ENCODE measurements around the gene PDCD6IP. TPM values are rescaled to one million over a fixed set of nuclear protein-coding genes. Genes with fewer than 3 reads are reported as not detected.
A peak's percentile ranks its signal among the peaks of the same experiment; 100 is the strongest.
"Not testable (repeated sequence)": the region's sequence is repeated elsewhere in the genome, so short reads cannot be mapped to it uniquely, and the experiment has no call there.

The PDCD6IP gene
- total and polyA plus RNA-seq, 12 donors, result 38.2 to 246 (median 116) TPM

DNA sequence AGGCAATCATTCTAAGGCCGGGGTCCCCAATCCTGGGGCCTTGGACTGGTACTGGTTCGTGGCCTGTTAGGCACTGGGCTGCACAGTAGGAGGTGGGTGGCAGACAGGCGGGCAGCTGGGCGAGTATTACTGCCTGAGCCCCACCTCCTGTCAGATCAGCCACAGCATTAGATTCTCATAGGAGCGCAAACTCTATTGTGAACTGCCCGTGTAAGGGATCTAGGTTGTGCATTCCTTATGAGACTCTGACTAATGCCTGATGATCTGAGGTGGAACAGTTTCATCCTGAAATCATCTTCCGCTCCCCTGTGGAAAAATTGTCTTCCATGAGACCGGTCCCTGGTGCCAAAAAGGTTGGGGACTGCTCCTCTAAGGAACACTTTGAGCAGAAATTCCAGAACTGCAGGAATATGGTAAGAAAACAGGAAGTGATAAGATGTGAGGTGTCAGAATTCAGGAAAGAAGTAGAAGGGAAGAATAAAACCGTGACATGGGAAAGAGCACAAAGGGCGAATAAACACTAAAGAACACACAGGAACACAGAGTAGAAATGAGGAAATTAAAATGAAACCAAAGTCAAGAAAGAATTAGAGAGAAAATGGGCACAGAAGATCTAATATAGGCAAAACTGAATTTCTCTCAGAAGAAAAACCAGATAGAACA lies 57.6 kb downstream of the PDCD6IP start:
- H3K9me3 ChIP-seq (replicated peaks in 1 of 3), result no peaks in the 10 kb centered on the region
- 74 to 87% (median 80%) methylated on average over 10 of the region's 10 CpGs for WGBS, 4 donors
- H3K4me1 ChIP-seq (replicated peaks in 1 of 2), result peaks cover 0 to 14% of the 10 kb centered on the region in 2 donors
- H3K27me3 ChIP-seq, result no peaks in the 10 kb centered on the region
- intact Hi-C loops (cut with DNase I), result no loop called here
- H3K27ac ChIP-seq, result peak overlapping the region in 1 of 5 donors; percentile 22
- H3K4me3 ChIP-seq, result no peak overlapping the region
- H3K36me3 ChIP-seq (replicated peaks in 1 of 2), result peaks cover 0 to 29% of the 10 kb centered on the region in 2 donors
- DNase-seq, result no peak
- TF ChIP-seq POLR2A (IDR thresholded peaks at IDR 0.05), result no peak
- TF ChIP-seq CTCF (IDR thresholded peaks at IDR 0.05), result no peak

DNA sequence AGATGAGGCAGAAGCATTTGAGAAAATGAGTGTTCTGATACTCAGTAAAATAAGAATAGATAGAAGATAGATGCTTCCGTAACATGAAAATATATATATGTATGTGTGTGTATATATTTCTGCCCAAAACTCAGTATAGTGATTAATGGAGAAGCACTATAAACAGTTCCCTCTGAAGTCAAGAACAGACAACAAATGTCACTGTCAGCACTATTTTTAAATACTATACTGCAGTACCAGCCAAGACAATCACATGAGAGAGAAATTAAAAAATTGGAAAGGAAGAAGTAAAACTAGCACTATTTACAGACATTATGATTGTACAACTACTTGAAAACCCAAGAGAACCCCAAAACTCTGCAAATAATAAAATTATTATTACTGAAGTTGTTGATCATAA lies 59.3 kb downstream of the PDCD6IP start:
- H3K9me3 ChIP-seq (replicated peaks in 1 of 3); intact Hi-C loops (cut with DNase I); H3K27me3 ChIP-seq; H3K27ac ChIP-seq; H3K4me3 ChIP-seq; DNase-seq; H3K4me1 ChIP-seq (replicated peaks in 1 of 2): not testable (repeated sequence)
- WGBS, 4 donors, result 85 to 97% (median 94%) methylated on average over 1 of the region's 1 CpG
- peaks cover 0 to 29% of the 10 kb centered on the region in 2 donors for H3K36me3 ChIP-seq (replicated peaks in 1 of 2)

- DNase-seq, result no peak
- WGBS, 4 donors, result 95 to 99% (median 97%) methylated on average over 4 of the region's 4 CpGs
- peaks cover 0 to 9% of the 10 kb centered on the region in 2 donors for H3K4me1 ChIP-seq (replicated peaks in 1 of 2)
- peaks cover 0 to 25% of the 10 kb centered on the region in 2 donors for H3K36me3 ChIP-seq (replicated peaks in 1 of 2)
- H3K9me3 ChIP-seq (replicated peaks in 1 of 3), result no peaks in the 10 kb centered on the region
- H3K27me3 ChIP-seq, result no peaks in the 10 kb centered on the region
- intact Hi-C loops (cut with DNase I), result no loop called here
- TF ChIP-seq CTCF (IDR thresholded peaks at IDR 0.05), result no peak
- TF ChIP-seq POLR2A (IDR thresholded peaks at IDR 0.05), result no peak
- H3K27ac ChIP-seq, result no peak overlapping the region
- H3K4me3 ChIP-seq, result no peak overlapping the region
These were observed 59.7 kb downstream of the PDCD6IP start for GRCh38 chr3:33858131-33858530.

DNA sequence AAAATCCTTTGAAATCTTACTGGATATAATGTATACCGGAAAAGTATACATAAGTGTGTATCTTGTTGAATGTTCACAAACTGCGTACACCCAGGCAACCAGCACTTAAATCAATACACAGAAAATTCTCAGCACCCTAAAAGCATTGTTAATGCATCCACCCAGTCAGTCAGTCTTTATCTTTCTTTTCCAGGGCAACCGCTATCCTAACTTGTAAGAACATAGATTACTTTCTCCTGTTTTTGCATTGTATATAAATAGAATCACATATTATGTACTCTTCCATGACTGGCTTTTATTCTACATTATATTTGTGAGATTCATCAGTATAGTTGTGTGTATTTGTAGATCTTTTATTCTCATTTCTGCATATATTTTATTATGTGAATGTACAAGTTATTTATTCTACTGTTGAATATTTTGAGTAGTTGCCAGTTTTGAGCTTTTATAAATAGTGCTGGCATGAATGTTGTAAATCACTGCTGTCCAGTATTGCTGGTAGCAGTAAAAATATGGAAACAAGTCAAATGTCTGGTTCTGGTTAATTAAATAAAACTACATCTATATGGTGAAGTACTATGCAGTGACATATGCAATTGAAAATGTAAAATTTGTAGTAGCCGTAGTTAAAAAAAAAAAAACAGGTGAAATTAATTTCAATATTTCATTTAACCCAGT lies 62.1 kb downstream of the PDCD6IP start:
- no peak for DNase-seq
- H3K4me3 ChIP-seq, result no peak overlapping the region
- TF ChIP-seq CTCF (IDR thresholded peaks at IDR 0.05) (no peak), POLR2A (IDR thresholded peaks at IDR 0.05) (no peak)
- H3K27ac ChIP-seq, result no peak overlapping the region
- no peaks in the 10 kb centered on the region for H3K9me3 ChIP-seq (replicated peaks in 1 of 3)
- WGBS, 4 donors, result 80 to 91% (median 81%) methylated on average over 4 of the region's 4 CpGs
- peaks cover 0 to 3% of the 10 kb centered on the region in 2 donors for H3K4me1 ChIP-seq (replicated peaks in 1 of 2)
- H3K36me3 ChIP-seq (replicated peaks in 1 of 2), result peaks cover 0 to 15% of the 10 kb centered on the region in 2 donors
- H3K27me3 ChIP-seq, result no peaks in the 10 kb centered on the region
- intact Hi-C loops (cut with DNase I), result no loop called here

All from adrenal gland (tissue), 12 donors.